ENCODE results near the gene TET1. TPM values are rescaled to one million over a fixed set of nuclear protein-coding genes. Genes with fewer than 3 reads are reported as not detected.
A peak's percentile ranks its signal among the peaks of the same experiment; 100 is the strongest.
"Not testable (repeated sequence)": the region's sequence is repeated elsewhere in the genome, so short reads cannot be mapped to it uniquely, and the experiment has no call there.

Gene TET1
- total and polyA plus RNA-seq, 9 of the 15 experiments (the other 6 are each of a cell fraction or from before 2014, with no cell fraction given): 2.6 to 21.3 (median 11.6) TPM

GRCh38 chr10:68628576-68629127 is 68.5 kb downstream of the TET1 start:
- Histone ChIP-seq H2AFZ (ENCODE audit: low read depth, low read length) (no peak overlapping the region), H4K20me1 (replicated peaks; ENCODE audit: control insufficient read depth, insufficient read depth, low read length) (no peaks in the 10 kb centered on the region), H3K9me1 (ENCODE audit: control insufficient read depth, insufficient read depth, low read length) (no peaks in the 10 kb centered on the region), H3K4me1 (replicated peaks in 1 of 2; ENCODE audit: control insufficient read depth in 2 of 2, insufficient read depth in 2 of 2, low read length in 2 of 2) (peaks cover 0 to 3% of the 10 kb centered on the region in 2 experiments; a peak in 2 of 5 replicates), H3K4me3 (no peak overlapping the region), H3K36me3 (ENCODE audit: control insufficient read depth, insufficient read depth, low read length) (peaks cover 3% of the 10 kb centered on the region; the same call in 1 of the 3 replicates), H3K4me2 (ENCODE audit: insufficient read depth, low read length) (no peak overlapping the region), H3K79me2 (ENCODE audit: control insufficient read depth, insufficient read depth, low read length) (no peaks in the 10 kb centered on the region), H3K27ac (ENCODE audit: extremely low read depth, low read depth, low read length) (no peak overlapping the region), H3K9me3 (replicated peaks; ENCODE audit: control insufficient read depth, insufficient read depth, low read depth, low read length) (no peaks in the 10 kb centered on the region), H3K27me3 (ENCODE audit: control insufficient read depth in 2 of 2, insufficient read depth in 2 of 2, low read length in 2 of 2) (no peaks in the 10 kb centered on the region), H3K9ac (ENCODE audit: insufficient read depth in 1 of 2, low read depth in 2 of 2, low read length in 2 of 2) (no peak overlapping the region)
- ATAC-seq (peak; percentile 52), FAIRE-seq (peak; percentile 57), DNase-seq (ENCODE audit: extremely low read depth in 1 of 4, low spot score in 3 of 4) (peak in 1 of 4 experiments; percentile 33)
- intact Hi-C loops (cut with micrococcal nuclease): no loop called here
- POLR2A ChIA-PET: no interaction called here
- in situ Hi-C loops (cut with MboI): no loop called here
- 63% methylated on average over 6 of the region's 6 CpGs for WGBS (ENCODE audit: insufficient coverage, low coverage, missing lambda C conversion rate)
- no peak for TF ChIP-seq FOXJ3 (CRISPR knock-in tag; IDR thresholded peaks at IDR 0.05)
- peak; percentile 74; the same call in 1 of the 2 replicates for TF ChIP-seq MIER1 (IDR thresholded peaks at IDR 0.05; ENCODE audit: low read depth)
- TF ChIP-seq, protein P1, sequence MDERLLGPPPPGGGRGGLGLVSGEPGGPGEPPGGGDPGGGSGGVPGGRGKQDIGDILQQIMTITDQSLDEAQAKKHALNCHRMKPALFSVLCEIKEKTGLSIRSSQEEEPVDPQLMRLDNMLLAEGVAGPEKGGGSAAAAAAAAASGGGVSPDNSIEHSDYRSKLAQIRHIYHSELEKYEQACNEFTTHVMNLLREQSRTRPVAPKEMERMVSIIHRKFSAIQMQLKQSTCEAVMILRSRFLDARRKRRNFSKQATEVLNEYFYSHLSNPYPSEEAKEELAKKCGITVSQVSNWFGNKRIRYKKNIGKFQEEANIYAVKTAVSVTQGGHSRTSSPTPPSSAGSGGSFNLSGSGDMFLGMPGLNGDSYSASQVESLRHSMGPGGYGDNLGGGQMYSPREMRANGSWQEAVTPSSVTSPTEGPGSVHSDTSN (CRISPR knock-in tag; IDR thresholded peaks at IDR 0.05; ENCODE audit: low read depth): no peak
- TF ChIP-seq, protein P1 (tag; conservative IDR thresholded peaks at IDR 0.05; ENCODE audit: low read depth): 0 out of 2 replicates have a peak, but pooled peaks have one; percentile 31
- peak; percentile 74 for TF ChIP-seq NFIC (IDR thresholded peaks at IDR 0.05)
- no TSS peak for BruUV-seq (replicated peaks)
- CTCF ChIA-PET (ENCODE audit: low intra/inter-chr PET ratio): no interaction called here

DNA sequence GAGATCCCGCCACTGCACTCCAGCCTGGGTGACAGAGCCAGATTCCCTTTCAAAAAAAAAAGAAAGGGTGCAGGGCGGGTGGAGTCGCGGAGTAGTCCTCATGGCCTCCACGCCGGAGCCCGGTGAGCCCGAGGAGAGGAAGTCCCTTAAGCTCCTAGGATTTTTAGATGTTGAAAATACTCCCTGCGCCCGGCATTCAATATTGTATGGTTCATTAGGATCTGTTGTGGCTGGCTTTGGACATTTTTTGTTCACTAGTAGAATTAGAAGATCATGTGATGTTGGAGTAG is 72.1 kb downstream of the TET1 start:
- H3K9me3 ChIP-seq (replicated peaks; ENCODE audit: control insufficient read depth, insufficient read depth, low read depth, low read length); H3K4me3 ChIP-seq; H3K4me1 ChIP-seq (replicated peaks in 1 of 2; ENCODE audit: control insufficient read depth in 2 of 2, insufficient read depth in 2 of 2, low read length in 2 of 2); H3K79me2 ChIP-seq (ENCODE audit: control insufficient read depth, insufficient read depth, low read length); H2AFZ ChIP-seq (ENCODE audit: low read depth, low read length); in situ Hi-C loops (cut with MboI); FAIRE-seq; ATAC-seq; H3K9me1 ChIP-seq (ENCODE audit: control insufficient read depth, insufficient read depth, low read length); H4K20me1 ChIP-seq (replicated peaks; ENCODE audit: control insufficient read depth, insufficient read depth, low read length); H3K9ac ChIP-seq (ENCODE audit: insufficient read depth in 1 of 2, low read depth in 2 of 2, low read length in 2 of 2); H3K4me2 ChIP-seq (ENCODE audit: insufficient read depth, low read length); BruUV-seq (replicated peaks); H3K27me3 ChIP-seq (ENCODE audit: control insufficient read depth in 2 of 2, insufficient read depth in 2 of 2, low read length in 2 of 2); CTCF ChIA-PET (ENCODE audit: low intra/inter-chr PET ratio); H3K36me3 ChIP-seq (ENCODE audit: control insufficient read depth, insufficient read depth, low read length); DNase-seq (ENCODE audit: extremely low read depth in 1 of 4, low spot score in 3 of 4); intact Hi-C loops (cut with micrococcal nuclease); H3K27ac ChIP-seq (ENCODE audit: extremely low read depth, low read depth, low read length): not testable (repeated sequence)
- POLR2A ChIA-PET: interaction anchor here (0.9 to 1.6 kb wide), 2 partner anchors 8 to 33 kb away, joined by 3 to 7 read pairs; no protein-coding TSS in a partner anchor
- WGBS (ENCODE audit: insufficient coverage, low coverage, missing lambda C conversion rate): 98% methylated on average over 9 of the region's 10 CpGs

Data from K562 (cell line).